Measurements from ENCODE around the gene DAND5.

- TF ChIP-seq, protein P1, sequence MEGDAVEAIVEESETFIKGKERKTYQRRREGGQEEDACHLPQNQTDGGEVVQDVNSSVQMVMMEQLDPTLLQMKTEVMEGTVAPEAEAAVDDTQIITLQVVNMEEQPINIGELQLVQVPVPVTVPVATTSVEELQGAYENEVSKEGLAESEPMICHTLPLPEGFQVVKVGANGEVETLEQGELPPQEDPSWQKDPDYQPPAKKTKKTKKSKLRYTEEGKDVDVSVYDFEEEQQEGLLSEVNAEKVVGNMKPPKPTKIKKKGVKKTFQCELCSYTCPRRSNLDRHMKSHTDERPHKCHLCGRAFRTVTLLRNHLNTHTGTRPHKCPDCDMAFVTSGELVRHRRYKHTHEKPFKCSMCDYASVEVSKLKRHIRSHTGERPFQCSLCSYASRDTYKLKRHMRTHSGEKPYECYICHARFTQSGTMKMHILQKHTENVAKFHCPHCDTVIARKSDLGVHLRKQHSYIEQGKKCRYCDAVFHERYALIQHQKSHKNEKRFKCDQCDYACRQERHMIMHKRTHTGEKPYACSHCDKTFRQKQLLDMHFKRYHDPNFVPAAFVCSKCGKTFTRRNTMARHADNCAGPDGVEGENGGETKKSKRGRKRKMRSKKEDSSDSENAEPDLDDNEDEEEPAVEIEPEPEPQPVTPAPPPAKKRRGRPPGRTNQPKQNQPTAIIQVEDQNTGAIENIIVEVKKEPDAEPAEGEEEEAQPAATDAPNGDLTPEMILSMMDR (IDR thresholded peaks at IDR 0.05) = no peak
- no peak; the same call in none of the 2 replicates for TF ChIP-seq POLR2AphosphoS5 (IDR thresholded peaks at IDR 0.05; ENCODE audit: low read depth, low read length)
- no peak for TF ChIP-seq EP300 (IDR thresholded peaks at IDR 0.05; ENCODE audit: borderline replicate concordance in 1 of 2, low read depth in 1 of 2, low read length in 1 of 2)
- no peak for TF ChIP-seq NRF1 (IDR thresholded peaks at IDR 0.05; ENCODE audit: low read depth, low read length)
- TF ChIP-seq, protein P2, sequence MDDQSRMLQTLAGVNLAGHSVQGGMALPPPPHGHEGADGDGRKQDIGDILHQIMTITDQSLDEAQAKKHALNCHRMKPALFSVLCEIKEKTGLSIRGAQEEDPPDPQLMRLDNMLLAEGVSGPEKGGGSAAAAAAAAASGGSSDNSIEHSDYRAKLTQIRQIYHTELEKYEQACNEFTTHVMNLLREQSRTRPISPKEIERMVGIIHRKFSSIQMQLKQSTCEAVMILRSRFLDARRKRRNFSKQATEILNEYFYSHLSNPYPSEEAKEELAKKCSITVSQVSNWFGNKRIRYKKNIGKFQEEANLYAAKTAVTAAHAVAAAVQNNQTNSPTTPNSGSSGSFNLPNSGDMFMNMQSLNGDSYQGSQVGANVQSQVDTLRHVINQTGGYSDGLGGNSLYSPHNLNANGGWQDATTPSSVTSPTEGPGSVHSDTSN (IDR thresholded peaks at IDR 0.05) = 0 out of 2 replicates have a peak, but pooled peaks have one; percentile 1
- no peak for TF ChIP-seq TAF1 (IDR thresholded peaks at IDR 0.05; ENCODE audit: borderline replicate concordance, low read depth, low read length)
- no peak for TF ChIP-seq MAX (IDR thresholded peaks at IDR 0.05; ENCODE audit: low read depth)
- no peak for TF ChIP-seq REST (IDR thresholded peaks at IDR 0.05; ENCODE audit: low read depth, low read length)
- no peak for TF ChIP-seq FOXJ3 (CRISPR knock-in tag; IDR thresholded peaks at IDR 0.05)
- TF ChIP-seq MXI1 (IDR thresholded peaks at IDR 0.05; ENCODE audit: low read depth, low read length) = no peak
- no peak for TF ChIP-seq CHD2 (IDR thresholded peaks at IDR 0.05; ENCODE audit: low read length, partially characterized antibody)
- peak; percentile 54 for TF ChIP-seq TCF12 (IDR thresholded peaks at IDR 0.05)
These were observed 16.1 kb upstream of the DAND5 start for GRCh38 chr19:12953138-12953798.

Data from SK-N-SH (cell line).